ENCODE measurements around the gene TFB1M. TPM values are rescaled to one million over a fixed set of nuclear protein-coding genes. Genes with fewer than 3 reads are reported as not detected.

Gene TFB1M
- total RNA-seq, 6 experiments from 2014 or later, result 12.3 to 18.9 (median 16.2) TPM

DNA sequence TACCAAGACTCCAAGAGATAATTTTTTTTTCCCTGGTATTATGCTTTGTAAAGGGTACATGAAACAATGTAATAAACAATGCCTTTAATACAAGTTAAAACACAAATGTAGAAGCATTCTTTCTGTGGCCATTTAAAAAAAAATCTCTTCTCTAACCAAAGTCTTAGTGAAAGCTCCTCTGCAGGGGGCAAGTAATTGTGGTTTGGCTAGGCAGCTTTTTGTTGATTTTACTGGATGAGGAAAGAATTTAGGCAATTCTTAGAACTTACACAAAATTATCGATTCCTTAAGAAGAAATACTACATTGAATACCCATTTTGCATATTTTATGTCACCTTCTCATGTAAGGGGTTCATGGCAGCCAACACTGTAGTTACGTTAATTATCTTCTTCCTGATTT, 12.4 kb downstream of the TFB1M start:
- Histone ChIP-seq H3K27me3 (no peaks in the 10 kb centered on the region), H3K36me3 (peaks cover 0 to 8% (median 3%) of the 10 kb centered on the region in 4 donors), H3K4me1 (no peaks in the 10 kb centered on the region), H3K4me3 (no peak overlapping the region), H3K27ac (no peak overlapping the region), H3K9me3 (no peaks in the 10 kb centered on the region)
- DNase-seq (no peak), ATAC-seq (no peak)
- no peak for TF ChIP-seq POLR2A (IDR thresholded peaks at IDR 0.05)
- TF ChIP-seq, protein P1, sequence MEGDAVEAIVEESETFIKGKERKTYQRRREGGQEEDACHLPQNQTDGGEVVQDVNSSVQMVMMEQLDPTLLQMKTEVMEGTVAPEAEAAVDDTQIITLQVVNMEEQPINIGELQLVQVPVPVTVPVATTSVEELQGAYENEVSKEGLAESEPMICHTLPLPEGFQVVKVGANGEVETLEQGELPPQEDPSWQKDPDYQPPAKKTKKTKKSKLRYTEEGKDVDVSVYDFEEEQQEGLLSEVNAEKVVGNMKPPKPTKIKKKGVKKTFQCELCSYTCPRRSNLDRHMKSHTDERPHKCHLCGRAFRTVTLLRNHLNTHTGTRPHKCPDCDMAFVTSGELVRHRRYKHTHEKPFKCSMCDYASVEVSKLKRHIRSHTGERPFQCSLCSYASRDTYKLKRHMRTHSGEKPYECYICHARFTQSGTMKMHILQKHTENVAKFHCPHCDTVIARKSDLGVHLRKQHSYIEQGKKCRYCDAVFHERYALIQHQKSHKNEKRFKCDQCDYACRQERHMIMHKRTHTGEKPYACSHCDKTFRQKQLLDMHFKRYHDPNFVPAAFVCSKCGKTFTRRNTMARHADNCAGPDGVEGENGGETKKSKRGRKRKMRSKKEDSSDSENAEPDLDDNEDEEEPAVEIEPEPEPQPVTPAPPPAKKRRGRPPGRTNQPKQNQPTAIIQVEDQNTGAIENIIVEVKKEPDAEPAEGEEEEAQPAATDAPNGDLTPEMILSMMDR (IDR thresholded peaks at IDR 0.05), result no peak
- WGBS (ENCODE audit: insufficient coverage, low coverage, low lambda C conversion rate, missing lambda C conversion rate), result 92% methylated on average over 2 of the region's 2 CpGs
- intact Hi-C loops (cut with DNase I), result no loop called here

GRCh38 chr6:155297669-155298068, 16.6 kb downstream of the TFB1M start:
- intact Hi-C loops (cut with DNase I), result no loop called here
- no peak for ATAC-seq
- 91% methylated on average over 1 of the region's 3 CpGs for WGBS (ENCODE audit: insufficient coverage, low coverage, low lambda C conversion rate, missing lambda C conversion rate)

DNA sequence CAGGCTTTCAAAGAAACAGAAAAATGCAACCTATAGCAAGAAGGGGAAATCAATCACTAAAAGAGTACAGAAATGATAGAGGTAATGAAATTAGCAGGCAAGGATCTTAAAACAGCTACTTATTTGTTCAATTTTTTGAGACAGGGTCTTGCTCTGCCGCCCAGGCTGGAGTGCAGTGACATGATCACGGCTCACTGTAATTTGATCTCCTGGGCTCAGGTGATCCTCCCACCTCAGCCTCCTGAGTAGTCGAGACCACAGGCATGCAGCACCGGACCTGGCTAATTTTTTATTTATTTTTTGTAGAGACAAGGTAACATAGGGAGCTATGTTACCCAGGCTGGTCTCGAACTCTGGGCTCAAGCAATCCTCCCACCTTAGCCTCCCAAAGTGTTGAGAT, 21.6 kb downstream of the TFB1M start:
- Histone ChIP-seq H3K27me3 (no peaks in the 10 kb centered on the region), H3K27ac (no peak overlapping the region), H3K36me3 (peaks cover 0 to 15% (median 5%) of the 10 kb centered on the region in 4 donors), H3K9me3 (no peaks in the 10 kb centered on the region), H3K4me1 (no peaks in the 10 kb centered on the region), H3K4me3 (no peak overlapping the region)
- DNase-seq, result no peak
- intact Hi-C loops (cut with DNase I), result no loop called here
- ATAC-seq, result no peak
- 72% methylated on average over 5 of the region's 5 CpGs for WGBS (ENCODE audit: insufficient coverage, low coverage, low lambda C conversion rate, missing lambda C conversion rate)
- TF ChIP-seq POLR2A (IDR thresholded peaks at IDR 0.05), result no peak
- TF ChIP-seq, protein P1 (IDR thresholded peaks at IDR 0.05), result no peak

More at GRCh38 chr6:155297669-155298068, 16.6 kb downstream of the TFB1M start:
- Histone ChIP-seq H3K27me3 (no peaks in the 10 kb centered on the region), H3K27ac (no peak overlapping the region), H3K4me1 (no peaks in the 10 kb centered on the region), H3K4me3 (no peak overlapping the region), H3K36me3 (peaks cover 0 to 19% (median 3%) of the 10 kb centered on the region in 4 donors), H3K9me3 (no peaks in the 10 kb centered on the region)
- DNase-seq, result no peak
- TF ChIP-seq, protein P1 (IDR thresholded peaks at IDR 0.05), result no peak
- TF ChIP-seq POLR2A (IDR thresholded peaks at IDR 0.05), result no peak

DNA sequence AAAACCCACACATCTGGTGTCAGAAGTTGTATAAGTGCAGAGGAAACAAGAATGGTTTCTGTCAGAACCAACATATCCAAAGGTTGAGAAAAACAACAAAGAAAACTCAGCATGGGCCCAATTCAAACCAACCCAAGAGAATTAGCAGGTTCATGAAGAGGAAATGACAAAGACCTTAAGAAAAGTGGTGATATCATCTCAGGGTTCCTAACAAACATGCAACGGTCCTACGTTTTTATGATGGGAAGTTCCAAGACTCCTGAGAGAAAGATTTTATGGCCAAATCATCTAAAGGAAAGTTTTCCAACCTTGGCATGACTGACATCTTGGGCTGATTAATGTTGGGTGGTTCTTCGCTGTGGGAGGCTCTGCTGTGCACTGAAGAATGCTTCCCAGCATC, 23.0 kb downstream of the TFB1M start:
- no peaks in the 10 kb centered on the region for H3K9me3 ChIP-seq
- intact Hi-C loops (cut with DNase I), result no loop called here
- H3K27ac ChIP-seq, result no peak overlapping the region
- H3K36me3 ChIP-seq, result peaks cover 0 to 10% (median 3%) of the 10 kb centered on the region in 4 donors
- ATAC-seq (no peak), DNase-seq (no peak)
- 92% methylated on average over 3 of the region's 3 CpGs for WGBS (ENCODE audit: insufficient coverage, low coverage, low lambda C conversion rate, missing lambda C conversion rate)
- no peak overlapping the region for H3K4me3 ChIP-seq
- no peaks in the 10 kb centered on the region for H3K27me3 ChIP-seq
- TF ChIP-seq, protein P1 (IDR thresholded peaks at IDR 0.05), result no peak
- TF ChIP-seq POLR2A (IDR thresholded peaks at IDR 0.05), result no peak
- no peaks in the 10 kb centered on the region for H3K4me1 ChIP-seq

DNA sequence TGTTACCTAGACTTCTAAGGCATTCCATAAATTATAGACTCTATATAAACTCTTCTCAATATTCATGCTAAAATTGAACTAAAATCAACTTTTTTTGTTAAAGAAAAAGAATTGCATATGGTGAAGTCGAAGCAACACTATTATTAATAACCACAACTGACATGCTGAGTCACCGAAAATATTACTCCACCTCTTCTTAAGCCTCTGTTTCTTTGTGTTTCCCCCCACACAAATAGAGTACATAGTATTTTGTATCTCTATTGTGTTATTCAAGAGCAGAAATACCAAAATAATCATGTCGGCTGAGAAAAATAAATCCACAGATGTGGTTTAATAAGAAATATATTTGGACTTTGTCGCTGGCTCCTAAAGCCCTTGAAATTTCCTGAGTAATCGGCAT, 23.8 kb downstream of the TFB1M start:
- intact Hi-C loops (cut with DNase I), result no loop called here
- TF ChIP-seq, protein P1 (IDR thresholded peaks at IDR 0.05), result no peak
- TF ChIP-seq POLR2A (IDR thresholded peaks at IDR 0.05), result no peak
- no peak for DNase-seq
- Histone ChIP-seq H3K36me3 (peaks cover 0 to 12% (median 3%) of the 10 kb centered on the region in 4 donors), H3K4me3 (no peak overlapping the region), H3K9me3 (no peaks in the 10 kb centered on the region), H3K4me1 (no peaks in the 10 kb centered on the region), H3K27ac (no peak overlapping the region), H3K27me3 (no peaks in the 10 kb centered on the region)
- WGBS (ENCODE audit: insufficient coverage, low coverage, low lambda C conversion rate, missing lambda C conversion rate), result 95% methylated on average over 5 of the region's 5 CpGs
- no peak for ATAC-seq

Measured in right lobe of liver (tissue), 6 donors.